ENCODE measurements around the gene RGN.
"Not testable (repeated sequence)": the region's sequence is repeated elsewhere in the genome, so short reads cannot be mapped to it uniquely, and the experiment has no call there.

Gene RGN

DNA sequence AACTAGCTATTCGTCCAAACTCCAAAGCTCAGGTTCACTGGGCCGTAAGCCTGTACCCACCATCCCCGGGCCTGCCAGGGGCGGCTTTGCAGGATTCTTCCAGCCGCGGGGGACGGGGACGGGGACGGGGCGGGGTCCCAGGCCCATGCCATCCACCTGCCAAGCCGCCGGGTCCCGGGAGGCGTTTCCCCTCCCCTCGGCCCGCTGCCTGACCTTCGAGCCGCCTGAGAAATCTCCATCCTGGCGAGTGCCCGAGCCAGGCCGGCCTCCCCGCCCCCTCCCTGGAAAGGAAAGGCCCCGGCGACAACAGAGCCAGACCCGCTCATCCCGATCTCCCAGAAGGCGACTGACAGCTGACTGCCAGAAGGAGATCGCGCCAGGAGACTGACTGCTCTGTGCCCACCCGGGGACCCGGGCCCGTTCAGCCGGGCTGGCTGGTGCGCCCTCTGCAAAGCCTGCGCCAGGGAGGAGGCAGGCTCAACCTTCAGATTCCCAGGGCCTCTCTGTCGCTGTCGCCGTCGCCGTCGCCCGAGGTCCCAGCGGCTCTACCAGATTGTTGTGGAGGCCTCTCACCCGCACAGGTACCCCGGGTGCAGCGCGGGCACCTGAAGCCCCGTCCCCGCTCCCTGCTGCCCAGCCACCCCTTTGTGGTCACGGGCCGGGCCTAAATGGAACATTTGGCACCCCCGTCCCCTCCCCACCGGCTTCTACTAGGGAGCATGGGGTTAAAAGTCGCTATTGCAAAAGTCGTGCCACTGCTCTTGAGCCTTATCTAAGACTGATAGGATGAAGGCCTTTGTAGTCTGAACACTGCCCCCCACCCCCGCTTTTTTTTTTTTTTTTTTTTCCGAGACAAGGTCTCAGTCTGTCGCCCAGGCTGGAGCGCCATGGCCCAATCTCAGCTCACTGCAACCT, at the start of gene RGN:
RGN (plus strand) TSS at position 315 of the 915 bp plus-strand sequence. CDS start 2,702 bp downstream, outside the sequence.
- peak; percentile 9 for DNase-seq (ENCODE audit: low spot score)

GRCh38 chrX:47030339-47030738, 47.9 kb upstream of the RGN start:
- DNase-seq (ENCODE audit: low spot score), result peak; percentile 68

DNA sequence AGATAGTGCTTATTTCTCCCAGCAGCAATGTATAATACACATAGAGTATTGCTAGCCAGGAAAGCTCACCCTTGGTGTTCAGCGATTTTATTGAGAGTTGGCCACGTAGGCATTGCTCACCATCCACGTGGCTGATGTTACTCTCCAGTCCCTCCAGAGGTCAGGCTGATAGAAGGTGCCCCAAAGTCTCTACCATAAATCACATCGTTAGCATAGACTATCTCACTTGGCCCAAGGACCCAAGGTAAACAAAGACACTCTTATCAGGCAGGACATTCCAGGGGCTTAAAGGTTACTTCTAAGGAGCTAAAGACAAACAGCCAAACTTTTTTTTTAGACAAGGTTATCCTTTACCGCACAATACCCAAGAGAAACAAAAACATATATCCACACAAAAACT, 30.3 kb upstream of the RGN start:
- peak; percentile 15 for DNase-seq (ENCODE audit: low spot score)

DNA sequence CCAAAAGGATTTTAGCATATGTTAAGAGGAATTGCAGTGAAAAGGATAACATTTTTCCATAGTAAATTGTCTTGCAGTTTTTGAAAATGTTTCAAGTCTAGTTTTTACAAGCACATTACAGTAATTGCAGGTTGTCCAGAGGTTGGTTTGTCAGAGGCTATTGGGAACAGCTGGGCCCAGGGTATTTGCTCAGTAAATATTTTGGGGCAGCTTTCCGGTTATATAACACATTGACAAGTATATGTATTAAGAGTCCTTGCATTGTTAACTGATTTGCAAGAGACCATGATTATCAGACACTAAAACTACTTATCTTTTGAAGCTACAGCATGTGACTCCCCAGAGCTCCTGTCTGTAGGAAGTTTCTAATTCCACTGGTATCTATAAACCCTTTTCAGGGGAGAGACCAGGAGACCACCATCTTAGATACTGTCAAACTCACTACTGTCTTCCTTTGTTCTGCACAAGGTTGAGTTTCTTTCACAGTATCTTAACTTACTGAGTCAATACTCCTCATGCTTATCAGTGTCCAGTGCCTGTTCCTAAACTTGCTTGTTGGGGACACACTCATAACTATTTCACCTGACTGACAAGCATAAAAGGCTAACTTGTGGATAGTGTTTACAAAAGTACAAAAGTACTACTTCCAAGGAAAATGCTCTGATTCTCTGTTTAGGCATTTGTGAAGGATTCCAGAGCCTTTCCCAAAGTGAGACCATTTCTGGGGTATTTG, 18.9 kb upstream of the RGN start:
- DNase-seq (ENCODE audit: low spot score), result no peak

GRCh38 chrX:47060708-47061107, 17.5 kb upstream of the RGN start:
- DNase-seq (ENCODE audit: low spot score), result no peak

DNA sequence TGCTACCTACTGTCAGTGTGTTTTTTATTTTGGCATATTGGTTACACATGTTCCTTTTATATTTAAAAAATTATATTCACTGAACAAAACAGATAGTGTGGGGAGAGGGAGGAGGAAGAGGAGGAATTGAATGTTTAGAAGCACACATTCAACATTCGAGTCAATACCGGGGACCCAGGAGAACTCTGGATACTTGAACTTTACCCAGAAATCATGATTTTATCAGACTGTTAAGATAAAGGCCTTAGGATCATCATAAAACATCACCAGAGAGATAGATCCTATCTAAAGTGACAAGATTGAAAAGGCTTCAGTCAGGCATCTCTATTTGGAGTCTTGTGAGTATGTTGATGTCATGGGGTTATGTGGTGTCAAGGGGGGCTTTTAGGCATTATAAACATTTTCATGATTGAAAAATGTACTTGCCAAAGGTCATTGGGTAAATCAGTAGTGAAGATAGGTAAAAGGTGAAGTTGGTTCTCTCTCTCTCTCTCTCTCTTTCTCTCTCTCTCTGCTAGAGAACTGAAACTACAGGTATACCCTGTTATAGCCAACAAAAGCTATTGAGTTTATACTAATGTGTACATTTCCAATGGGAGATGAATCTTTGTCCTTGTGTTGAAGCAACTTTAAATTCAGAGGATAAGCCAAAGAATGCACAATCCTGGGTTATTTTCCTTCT, 16.9 kb upstream of the RGN start:
- no peak for DNase-seq (ENCODE audit: low spot score)

GRCh38 chrX:47063179-47063578, 15.1 kb upstream of the RGN start:
- DNase-seq (ENCODE audit: low spot score), result no peak

- no peak for DNase-seq (ENCODE audit: low spot score)
Measured at GRCh38 chrX:47068214-47068613, 10.0 kb upstream of the RGN start.

GRCh38 chrX:47068720-47069119, 9.5 kb upstream of the RGN start:
- DNase-seq (ENCODE audit: low spot score), result no peak

DNA sequence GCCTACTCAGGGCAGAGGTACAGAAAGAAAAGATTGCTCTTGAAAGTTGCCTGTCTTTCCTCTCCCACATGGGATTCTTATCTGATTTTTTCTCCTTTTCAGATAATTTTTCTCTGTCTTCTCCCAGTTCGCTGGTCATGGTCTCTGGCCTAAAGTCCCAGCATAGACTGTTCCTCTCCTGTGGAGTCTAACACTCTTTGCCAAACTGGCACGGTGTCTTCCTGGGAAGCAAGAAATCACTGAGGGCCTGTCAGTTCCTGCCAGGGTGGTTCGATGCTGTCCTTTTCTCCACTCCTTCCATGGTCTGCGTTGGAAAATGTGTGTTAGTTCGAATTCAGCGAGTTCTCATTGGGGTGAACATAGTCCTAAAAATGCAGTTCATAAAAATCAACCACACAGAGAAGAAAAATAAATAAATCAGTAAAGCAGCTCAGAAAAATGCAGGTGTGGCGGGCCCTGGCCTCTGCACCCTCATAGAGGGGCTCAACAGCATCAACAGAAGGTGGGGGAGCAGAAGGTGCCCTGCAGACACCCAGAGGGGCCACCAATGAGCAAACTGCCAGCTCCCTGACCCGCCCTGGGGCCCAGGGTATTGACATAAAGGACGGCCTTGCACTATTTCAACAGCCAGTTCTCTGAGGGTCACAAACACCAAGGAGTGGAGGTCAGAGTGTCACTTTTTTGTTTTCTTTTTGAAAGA, 2.1 kb downstream of the RGN start:
- no peak for DNase-seq (ENCODE audit: low spot score)

DNA sequence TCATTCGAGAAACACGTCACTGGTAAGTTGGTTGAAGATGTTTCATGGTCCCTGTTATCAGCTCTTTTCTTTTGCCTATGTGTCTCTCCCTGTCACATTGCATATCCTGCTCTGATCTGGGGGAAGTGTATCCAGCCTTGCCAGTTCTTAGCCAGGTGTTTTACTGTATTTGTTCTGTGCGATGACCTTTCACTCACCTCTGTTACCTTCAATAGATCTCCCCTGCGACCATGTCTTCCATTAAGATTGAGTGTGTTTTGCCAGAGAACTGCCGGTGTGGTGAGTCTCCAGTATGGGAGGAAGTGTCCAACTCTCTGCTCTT, 2.6 kb downstream of the RGN start:
- DNase-seq (ENCODE audit: low spot score), result no peak

DNA sequence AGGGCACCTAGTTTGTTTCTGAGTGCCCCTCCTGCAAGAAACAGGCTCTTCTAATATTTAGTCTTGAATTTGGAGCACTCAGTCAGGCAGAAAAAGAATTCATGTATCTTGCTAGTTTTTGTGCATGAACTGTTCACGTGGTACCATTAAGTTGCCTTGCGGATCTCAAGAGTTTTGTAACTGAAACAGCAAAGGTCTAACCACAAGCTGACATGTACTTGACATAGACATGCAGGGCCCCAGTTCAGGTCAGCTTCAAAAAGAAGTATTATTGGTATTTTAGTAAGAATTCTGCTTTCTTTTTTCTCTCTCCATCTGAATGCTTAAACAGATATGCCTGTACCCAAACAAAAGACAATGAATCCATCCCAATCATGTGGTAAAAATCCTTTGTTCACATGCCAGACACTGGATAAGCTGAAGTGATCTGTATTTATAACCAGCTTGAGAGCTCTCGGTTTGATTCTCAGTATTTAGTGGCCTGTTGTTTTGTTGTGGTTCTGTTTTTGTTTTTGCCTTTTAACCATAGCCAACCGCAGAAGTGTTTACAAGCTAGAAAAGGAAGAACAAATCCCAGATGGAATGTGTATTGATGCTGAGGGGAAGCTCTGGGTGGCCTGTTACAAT, 13.0 kb downstream of the RGN start:
- no peak for DNase-seq (ENCODE audit: low spot score)

DNA sequence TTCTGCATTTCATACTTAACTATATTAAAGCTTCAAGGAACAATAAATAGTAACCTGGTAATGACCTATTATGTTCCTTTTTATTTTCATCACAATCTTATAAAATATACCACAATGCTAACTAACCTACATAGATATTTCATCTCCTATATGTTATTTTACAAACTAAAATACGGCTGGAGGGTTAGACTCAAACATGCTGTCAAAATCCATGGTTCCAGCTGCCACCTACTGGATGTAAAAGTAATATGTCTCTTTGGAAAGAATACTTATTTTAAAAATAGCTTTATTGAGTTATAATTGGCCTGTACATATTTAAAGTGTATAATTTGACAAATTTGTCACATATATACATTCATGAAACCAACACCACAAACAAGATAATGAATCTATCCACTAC, 15.0 kb downstream of the RGN start:
- peak; percentile 39 for DNase-seq (ENCODE audit: low spot score)

DNA sequence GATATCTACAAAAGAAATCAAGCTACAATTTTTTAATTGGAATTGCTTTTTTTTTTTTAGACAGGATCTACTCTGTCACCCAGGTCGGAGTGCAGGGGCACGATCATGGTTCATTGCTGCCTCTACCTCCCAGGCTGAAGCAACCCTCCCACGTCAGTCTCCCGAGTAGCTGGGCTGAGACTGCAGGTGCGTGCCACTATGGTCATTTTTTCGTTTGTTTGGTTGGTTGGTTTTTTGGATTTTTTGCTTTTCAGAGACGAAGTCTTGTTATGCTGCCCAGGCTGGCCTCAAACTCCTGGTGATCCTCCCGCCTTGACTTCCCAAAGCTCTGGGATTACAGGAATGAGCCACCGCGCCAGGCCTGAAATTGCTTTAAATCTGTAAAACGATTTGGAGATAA, 15.6 kb downstream of the RGN start:
- DNase-seq (ENCODE audit: low spot score), result no peak

DNA sequence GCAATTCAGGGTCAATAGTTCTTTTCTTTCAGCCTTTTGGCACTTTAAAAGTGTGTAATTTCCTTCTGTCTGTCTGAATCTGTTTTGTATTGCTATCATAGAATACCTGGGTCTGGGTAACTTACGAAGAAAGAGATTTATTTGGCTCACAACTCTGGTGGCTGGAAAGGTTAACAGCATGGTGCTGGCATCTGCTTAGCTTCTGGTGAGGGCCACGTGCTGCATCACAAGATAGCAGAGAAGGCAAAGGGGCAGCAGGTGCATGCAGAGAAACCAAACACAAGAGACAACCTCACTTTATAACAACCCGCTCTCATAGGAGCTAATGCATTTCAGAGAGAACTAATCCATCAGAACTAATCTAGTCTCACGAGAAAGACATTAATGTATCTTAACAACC, 18.8 kb downstream of the RGN start:
- no peak for DNase-seq (ENCODE audit: low spot score)

DNA sequence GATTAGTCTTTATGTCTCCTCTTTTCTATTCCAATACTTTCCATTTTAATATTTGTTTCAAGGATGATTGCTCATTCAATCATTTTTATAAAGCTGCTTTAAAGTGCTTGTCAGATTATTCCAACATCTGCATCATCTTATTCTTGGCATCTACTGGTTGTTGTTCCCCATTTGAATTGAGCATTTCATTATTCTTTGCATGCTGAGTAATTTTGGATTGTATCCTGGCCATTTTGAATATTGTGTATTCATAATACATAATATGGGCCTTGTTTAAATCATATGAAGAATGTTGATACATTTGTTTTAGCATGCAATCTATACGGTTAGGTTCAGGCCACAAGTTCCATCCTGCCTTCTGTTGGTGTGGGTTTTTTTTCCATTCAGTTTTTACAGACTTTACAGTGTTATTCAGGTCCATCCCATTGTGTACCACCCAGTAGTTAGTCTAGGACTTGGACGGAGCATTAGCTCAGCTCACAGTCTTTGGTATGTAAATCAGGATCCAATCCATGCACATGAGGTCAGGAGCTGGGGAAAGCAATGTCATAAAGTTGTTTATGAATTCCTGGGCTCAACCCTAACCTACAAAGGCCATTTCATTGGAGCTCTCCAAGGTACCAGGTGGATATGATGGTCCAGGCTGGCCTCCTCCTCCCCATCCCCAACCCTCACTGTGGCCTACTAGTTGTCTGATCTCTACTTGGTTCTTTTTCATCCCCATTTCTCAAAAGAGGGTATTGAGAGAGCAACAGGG, 20.3 kb downstream of the RGN start:
- DNase-seq (ENCODE audit: low spot score), result no peak

- DNase-seq (ENCODE audit: low spot score), result no peak
Measured at GRCh38 chrX:47101206-47101605, 23.0 kb downstream of the RGN start.

- not testable (repeated sequence) for DNase-seq (ENCODE audit: low spot score)
Measured at GRCh38 chrX:47110936-47111615, 32.8 kb downstream of the RGN start.

DNA sequence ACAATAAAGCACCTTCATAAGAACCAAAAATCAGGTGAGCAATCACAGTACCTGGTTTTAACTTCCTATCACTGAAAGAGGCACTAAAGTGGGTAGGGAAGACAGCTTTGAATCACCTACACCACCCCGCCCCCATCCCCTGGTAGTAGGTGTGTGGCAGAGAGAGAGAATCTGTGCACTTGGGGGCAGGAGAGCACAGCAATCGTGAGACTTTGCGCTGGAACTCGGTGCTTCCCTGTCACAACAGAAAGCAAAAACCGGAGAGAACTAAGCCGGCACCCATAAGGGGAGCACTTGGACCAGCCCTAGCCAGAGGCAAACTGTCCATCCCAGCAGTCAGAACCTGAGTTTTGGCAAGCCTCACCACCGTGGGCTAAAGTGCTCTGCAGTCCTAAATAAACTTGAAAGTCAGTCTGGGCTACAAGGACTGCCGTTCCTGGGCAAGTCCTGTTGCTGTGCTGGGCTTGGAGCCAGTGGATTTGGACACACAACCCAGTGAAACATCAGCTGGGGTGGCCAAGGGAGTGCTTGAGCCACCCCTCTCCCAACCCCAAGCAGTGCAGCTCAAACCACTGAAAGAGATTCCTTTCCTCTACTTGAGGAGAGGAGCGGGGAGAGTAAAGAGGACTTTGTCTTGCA, 34.2 kb downstream of the RGN start:
- DNase-seq (ENCODE audit: low spot score), result no peak

DNA sequence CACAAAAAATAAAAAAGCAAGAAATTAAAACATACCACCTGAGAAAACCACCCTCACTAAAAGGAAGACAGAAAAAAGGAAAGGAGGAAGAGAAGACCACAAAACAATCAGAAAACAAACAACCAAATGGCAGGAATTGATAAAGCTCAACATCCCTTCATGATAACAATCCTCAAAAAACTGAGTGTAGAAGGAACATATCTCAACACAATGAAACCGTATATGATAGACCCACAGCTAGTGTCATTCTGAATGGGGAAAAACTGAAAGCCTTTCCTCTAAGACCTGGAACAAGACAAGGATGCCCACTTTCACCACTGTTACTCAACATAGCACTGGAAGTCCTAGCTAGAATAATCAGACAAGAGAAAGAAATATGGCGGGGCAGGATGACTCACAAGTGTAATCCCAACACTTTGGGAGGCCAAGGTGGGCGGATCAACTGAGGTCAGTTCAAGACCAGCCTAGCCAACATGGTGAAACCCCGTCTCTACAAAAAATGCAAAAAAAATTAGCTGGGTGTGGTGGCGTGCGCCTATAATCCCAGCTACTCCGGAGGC, 38.4 kb downstream of the RGN start:
- DNase-seq (ENCODE audit: low spot score), result not testable (repeated sequence)

Data from kidney tubule cell (primary cell).